Liver (tissue), 3 donors: ENCODE results near the gene RNF112.

Source experiments
- ATF3 ChIP-seq: IDR thresholded peaks from 2 replicates; pipeline ENCODE4 v1.6.1; 2016; ENCODE audit warnings: antibody characterized with exemption
- CTCF ChIP-seq: fragments of 150-350 bp; IDR thresholded peaks from 2 replicates; pipeline ENCODE4 v1.5.1; 2017; ENCODE audit warnings: improper control_type of control experiment, low read depth, low read length; ENCODE audit not compliant: missing input control
- FOXA1 ChIP-seq: IDR thresholded peaks from 2 replicates; pipeline ENCODE4 v1.6.1; 2016; ENCODE audit warnings: antibody characterized with exemption
- RAD21 ChIP-seq, 2 donors: IDR thresholded peaks; 2 replicates each; pipeline ENCODE4 v1.6.1; 2016; ENCODE audit warnings: antibody characterized with exemption in 2 of 2, mild to moderate bottlenecking in 2 of 2
- TAF1 ChIP-seq: conservative IDR thresholded peaks from 2 replicates; pipeline ENCODE4 v1.6.1; 2016; ENCODE audit warnings: antibody characterized with exemption, mild to moderate bottlenecking
- YY1 ChIP-seq: IDR thresholded peaks from 2 replicates; pipeline ENCODE4 v1.6.1; 2016; ENCODE audit warnings: antibody characterized with exemption, mild to moderate bottlenecking
- donor health status: healthy.
- donor health status: healthy.

GRCh38 chr17:19381361-19381740, 29.7 kb upstream of the RNF112 start:
- no peak for TF ChIP-seq TAF1
- TF ChIP-seq CTCF, result no peak
- TF ChIP-seq FOXA1, result no peak
- no peak for TF ChIP-seq RAD21 (IDR thresholded peaks at IDR 0.05)
- TF ChIP-seq YY1, result no peak
- TF ChIP-seq ATF3, result no peak
